ENCODE data around the gene FASTK.

FASTK gene

DNA sequence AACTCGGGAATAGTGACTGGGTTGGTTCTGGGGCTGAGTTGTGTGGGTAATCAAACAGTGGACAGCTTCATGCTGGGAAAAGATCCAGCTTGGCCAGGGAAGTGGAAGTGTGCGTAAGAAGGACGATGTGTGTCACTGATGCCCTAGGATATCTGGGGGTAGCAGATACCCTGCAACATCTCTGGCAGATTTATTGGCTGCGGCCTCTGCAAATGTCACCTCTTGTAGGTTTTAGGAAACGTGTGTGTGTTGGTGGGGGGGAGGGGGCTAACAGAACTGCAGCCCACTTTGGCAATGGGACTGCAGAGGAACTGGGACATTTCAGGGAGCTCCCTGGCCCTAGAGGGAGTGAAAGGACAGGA is 4.7 kb upstream of the FASTK start:
- no peak for TF ChIP-seq TAF1 (IDR thresholded peaks at IDR 0.05; ENCODE audit: low read depth, low read length)
- no peak for TF ChIP-seq POLR2AphosphoS5 (IDR thresholded peaks at IDR 0.05; ENCODE audit: low read depth, low read length)
- TF ChIP-seq PAX5 (IDR thresholded peaks at IDR 0.05; ENCODE audit: insufficient read depth, low read length, severe bottlenecking) = no peak
- TF ChIP-seq POLR2A (IDR thresholded peaks at IDR 0.05; ENCODE audit: low read depth, low read length) = no peak
- TF ChIP-seq POU2F2 (IDR thresholded peaks at IDR 0.05; ENCODE audit: low read depth, low read length) = no peak
- TF ChIP-seq SPI1 (IDR thresholded peaks at IDR 0.05; ENCODE audit: low read depth, low read length) = no peak
- DNase-seq (ENCODE audit: insufficient read length, low spot score) = no peak
- no peak for FAIRE-seq

DNA sequence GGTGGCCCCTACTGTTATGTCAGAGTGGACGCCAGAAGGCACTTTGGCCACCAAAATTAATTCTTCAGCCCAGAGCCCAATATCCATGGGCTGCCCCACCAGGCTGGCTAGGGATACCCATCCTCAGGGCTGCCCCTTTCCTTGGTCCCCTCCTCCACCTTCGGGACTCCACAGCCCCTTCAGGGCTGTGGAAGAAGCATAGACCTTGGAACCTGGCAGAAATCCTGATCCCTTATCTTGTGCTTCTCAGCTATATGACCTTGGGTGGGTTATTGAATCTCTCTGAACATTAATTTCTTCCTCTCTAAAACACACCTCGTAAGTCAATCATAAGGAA is 3.2 kb upstream of the FASTK start:
- FAIRE-seq (no peak), DNase-seq (ENCODE audit: insufficient read length, low spot score) (no peak)
- TF ChIP-seq POLR2A (IDR thresholded peaks at IDR 0.05; ENCODE audit: low read depth, low read length) (no peak), SPI1 (IDR thresholded peaks at IDR 0.05; ENCODE audit: low read depth, low read length) (no peak), POU2F2 (IDR thresholded peaks at IDR 0.05; ENCODE audit: low read depth, low read length) (no peak), POLR2AphosphoS5 (IDR thresholded peaks at IDR 0.05; ENCODE audit: low read depth, low read length) (no peak), PAX5 (IDR thresholded peaks at IDR 0.05; ENCODE audit: insufficient read depth, low read length, severe bottlenecking) (no peak), TAF1 (IDR thresholded peaks at IDR 0.05; ENCODE audit: low read depth, low read length) (no peak)

GRCh38 chr7:151083071-151083823 is 2.6 kb upstream of the FASTK start, which contains the start of gene TMUB1:
TSS of gene TMUB1 (minus strand) at chr7:151083493. CDS start at chr7:151082563, 930 bp downstream.
- peak; percentile 79 for DNase-seq (ENCODE audit: insufficient read length, low spot score)
- TF ChIP-seq POLR2A (IDR thresholded peaks at IDR 0.05; ENCODE audit: low read depth, low read length) (no peak), SPI1 (IDR thresholded peaks at IDR 0.05; ENCODE audit: low read depth, low read length) (no peak), PAX5 (IDR thresholded peaks at IDR 0.05; ENCODE audit: insufficient read depth, low read length, severe bottlenecking) (no peak), TAF1 (IDR thresholded peaks at IDR 0.05; ENCODE audit: low read depth, low read length) (no peak), POU2F2 (IDR thresholded peaks at IDR 0.05; ENCODE audit: low read depth, low read length) (no peak), POLR2AphosphoS5 (IDR thresholded peaks at IDR 0.05; ENCODE audit: low read depth, low read length) (no peak)
- FAIRE-seq = peak; percentile 70

DNA sequence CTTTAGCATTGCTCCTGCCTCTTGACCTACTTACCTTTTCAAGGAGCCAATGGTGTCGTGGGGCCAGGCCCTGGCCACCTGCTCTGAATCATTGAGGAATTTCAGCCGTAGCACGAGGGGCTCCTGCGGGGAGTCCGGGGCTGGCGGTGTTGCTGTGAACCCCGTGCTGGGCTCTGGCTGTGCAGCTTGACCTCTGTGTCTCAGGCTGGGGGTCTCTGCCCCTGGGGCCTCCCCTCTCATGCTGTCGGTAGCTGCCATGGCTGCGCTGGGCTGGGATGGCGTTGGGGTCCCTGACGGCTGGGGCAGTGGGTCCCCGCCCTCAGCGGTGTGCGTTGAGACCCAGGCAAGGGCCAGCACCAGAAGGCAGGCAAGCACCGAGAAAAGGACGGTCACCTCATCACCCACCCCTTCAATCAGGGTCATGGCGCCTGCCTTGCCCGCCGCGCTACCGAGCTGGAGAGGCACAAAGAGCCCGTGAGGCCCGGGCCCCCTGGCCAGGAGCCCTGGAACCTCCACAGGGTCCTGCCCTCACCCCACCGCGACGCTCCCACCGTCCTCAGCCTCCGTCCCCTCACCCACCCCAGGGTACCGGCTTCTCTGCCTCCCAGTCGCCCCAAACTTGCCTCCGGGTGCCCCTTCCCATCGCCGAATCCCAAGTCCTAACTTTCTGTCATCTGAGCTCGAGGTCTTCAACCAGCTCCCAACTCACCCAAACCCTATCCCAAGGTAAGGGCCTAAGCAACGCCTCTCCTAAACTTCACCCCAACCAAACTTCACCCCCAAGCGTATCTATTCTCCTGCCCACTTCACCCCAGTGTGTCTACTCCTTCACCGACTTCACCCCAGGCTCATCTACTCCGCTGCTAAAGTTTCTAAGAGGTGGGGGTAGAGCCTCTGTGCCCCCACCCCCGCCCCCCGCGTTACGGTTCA is 1.8 kb upstream of the FASTK start:
- FAIRE-seq = no peak
- no peak for DNase-seq (ENCODE audit: insufficient read length, low spot score)
- TF ChIP-seq SPI1 (IDR thresholded peaks at IDR 0.05; ENCODE audit: low read depth, low read length) (no peak), POLR2A (IDR thresholded peaks at IDR 0.05; ENCODE audit: low read depth, low read length) (no peak), POU2F2 (IDR thresholded peaks at IDR 0.05; ENCODE audit: low read depth, low read length) (no peak)

- FAIRE-seq (no peak), DNase-seq (ENCODE audit: insufficient read length, low spot score) (no peak)
- TF ChIP-seq TAF1 (IDR thresholded peaks at IDR 0.05; ENCODE audit: low read depth, low read length) = no peak
- no peak for TF ChIP-seq POLR2A (IDR thresholded peaks at IDR 0.05; ENCODE audit: low read depth, low read length)
- no peak for TF ChIP-seq POU2F2 (IDR thresholded peaks at IDR 0.05; ENCODE audit: low read depth, low read length)
These were observed 827 bp upstream of the FASTK start for GRCh38 chr7:151081170-151082101.

- no peak for FAIRE-seq
- DNase-seq (ENCODE audit: insufficient read length, low spot score) = no peak
- TF ChIP-seq POLR2AphosphoS5 (IDR thresholded peaks at IDR 0.05; ENCODE audit: low read depth, low read length) = 0 out of 2 replicates have a peak, but pooled peaks have one; percentile 5
- no peak for TF ChIP-seq PAX5 (IDR thresholded peaks at IDR 0.05; ENCODE audit: insufficient read depth, low read length, severe bottlenecking)
These were observed 515 bp downstream of the FASTK start for GRCh38 chr7:151080067-151080521.

DNA sequence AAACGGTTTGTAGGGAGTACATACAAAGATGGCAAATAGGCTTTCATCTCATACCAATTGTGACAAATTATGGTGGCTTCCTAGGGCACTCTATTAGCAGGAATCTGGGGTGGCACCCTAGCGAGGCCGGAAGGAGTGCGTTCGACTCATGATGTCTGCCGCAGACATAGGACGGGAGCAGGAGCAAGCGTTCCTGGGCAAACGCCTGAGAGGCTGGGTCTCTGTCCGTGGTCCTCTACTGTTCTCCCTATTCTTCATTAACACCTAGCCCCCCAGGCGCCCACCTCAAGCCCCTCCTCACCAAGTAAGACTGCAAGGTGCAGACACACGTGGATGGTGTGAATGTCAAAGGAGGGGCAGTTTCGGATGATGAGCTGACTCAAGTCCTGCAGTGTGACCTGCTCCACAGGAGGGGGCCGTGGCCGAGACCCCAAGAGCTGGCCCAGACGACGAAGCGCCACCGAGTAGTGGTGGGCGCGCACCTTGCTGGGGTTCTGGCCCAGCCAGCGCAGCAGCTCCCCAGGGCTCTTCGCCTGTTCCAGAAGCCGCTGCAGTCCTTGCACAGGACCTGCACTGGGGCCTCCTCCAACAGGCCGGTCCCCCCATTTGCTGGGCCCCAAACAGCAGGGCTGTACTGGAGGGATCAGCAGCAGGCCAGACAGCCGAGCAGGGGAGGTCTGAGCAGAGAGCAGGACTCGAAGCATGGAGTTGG is 1.3 kb downstream of the FASTK start:
- TF ChIP-seq SPI1 (IDR thresholded peaks at IDR 0.05; ENCODE audit: low read depth, low read length) (no peak), POU2F2 (IDR thresholded peaks at IDR 0.05; ENCODE audit: low read depth, low read length) (no peak), POLR2A (IDR thresholded peaks at IDR 0.05; ENCODE audit: low read depth, low read length) (no peak), TAF1 (IDR thresholded peaks at IDR 0.05; ENCODE audit: low read depth, low read length) (no peak), PAX5 (IDR thresholded peaks at IDR 0.05; ENCODE audit: insufficient read depth, low read length, severe bottlenecking) (no peak), POLR2AphosphoS5 (IDR thresholded peaks at IDR 0.05; ENCODE audit: low read depth, low read length) (no peak)
- DNase-seq (ENCODE audit: insufficient read length, low spot score) (no peak), FAIRE-seq (no peak)

- TF ChIP-seq POLR2AphosphoS5 (IDR thresholded peaks at IDR 0.05; ENCODE audit: low read depth, low read length) (no peak), SPI1 (IDR thresholded peaks at IDR 0.05; ENCODE audit: low read depth, low read length) (no peak), TAF1 (IDR thresholded peaks at IDR 0.05; ENCODE audit: low read depth, low read length) (no peak), PAX5 (IDR thresholded peaks at IDR 0.05; ENCODE audit: insufficient read depth, low read length, severe bottlenecking) (no peak), POLR2A (IDR thresholded peaks at IDR 0.05; ENCODE audit: low read depth, low read length) (no peak; the same call in 1 of the 2 replicates), POU2F2 (IDR thresholded peaks at IDR 0.05; ENCODE audit: low read depth, low read length) (no peak)
- no peak for DNase-seq (ENCODE audit: insufficient read length, low spot score)
- FAIRE-seq = no peak
These were observed 2.2 kb downstream of the FASTK start for GRCh38 chr7:151078233-151079040.

Data from GM12891 (cell line).